G401 (cell line): ENCODE measurements around the gene CCL4. TPM values are rescaled to one million over a fixed set of nuclear protein-coding genes. Genes with fewer than 3 reads are reported as not detected.
A peak's percentile ranks its signal among the peaks of the same experiment; 100 is the strongest.
"Not testable (repeated sequence)": the region's sequence is repeated elsewhere in the genome, so short reads cannot be mapped to it uniquely, and the experiment has no call there.

Experiments
- DNase-seq: peaks from one replicate; pipeline ENCODE4 v3.0.0-alpha.2; 2015; ENCODE audit warnings: low spot score
- in situ Hi-C: cut with HindIII; loops from 2 replicates; pipeline ENCODE4 v1.10.0; 2016; ENCODE audit warnings: low sequenced_read_pairs, mixed read lengths
- total RNA-seq: library from RNA; depleted of rRNA; stranded (reverse); fragments of >200 nt; shearing (Covaris generic); gene quantifications from 2 replicates; pipeline ENCODE4 v1.2.3, GENCODE V29; 2014; rRNA removed

CCL4 gene
- total RNA-seq, result not detected in 2 replicates

DNA sequence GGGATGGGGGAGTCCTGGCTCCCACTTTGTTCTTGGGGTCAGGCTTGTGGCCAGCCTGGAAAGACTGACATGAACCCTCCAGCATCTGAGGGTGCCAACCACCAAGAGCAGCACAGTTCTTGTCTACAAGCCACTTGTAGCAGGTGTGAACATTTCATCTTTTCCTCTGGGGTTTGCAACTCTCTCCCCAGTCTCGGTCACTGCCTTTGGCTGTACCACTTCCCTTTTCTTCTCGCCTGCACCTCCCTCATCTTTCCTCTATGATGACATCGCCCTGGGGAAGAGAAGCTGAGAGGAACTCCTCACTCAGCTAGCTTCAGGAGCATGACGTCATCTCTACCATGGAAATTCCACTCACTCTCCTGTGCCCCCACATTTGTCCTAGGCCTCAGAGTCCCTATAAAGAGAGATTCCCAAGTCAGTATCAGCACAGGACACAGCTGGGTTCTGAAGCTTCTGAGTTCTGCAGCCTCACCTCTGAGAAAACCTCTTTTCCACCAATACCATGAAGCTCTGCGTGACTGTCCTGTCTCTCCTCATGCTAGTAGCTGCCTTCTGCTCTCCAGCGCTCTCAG lies at the start of gene CCL4:
Gene CCL4, plus strand, starts transcription at position 427 of the 575 bp plus-strand sequence. Its CDS starts 79 bp downstream, at position 506.
- in situ Hi-C loops, DNase-seq: not testable (repeated sequence)

DNA sequence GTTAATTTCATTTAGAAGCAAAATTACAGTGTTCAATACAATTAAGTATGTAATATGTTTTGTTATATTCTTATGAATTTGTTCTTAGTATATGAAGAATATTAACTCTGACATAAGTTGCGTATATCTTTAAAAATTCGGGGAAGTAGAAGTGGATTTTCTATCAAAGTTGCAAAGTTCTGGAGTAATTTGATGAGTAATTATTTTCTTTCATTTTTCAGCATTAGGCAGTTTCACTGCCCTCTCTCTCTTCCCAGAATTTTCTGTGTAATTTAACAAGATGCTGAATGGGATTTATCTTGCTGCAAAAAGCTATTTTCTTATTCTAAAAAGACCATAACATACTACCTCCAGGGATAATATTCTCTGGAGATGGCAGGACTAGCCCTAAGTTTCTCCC lies 48.5 kb upstream of the CCL4 start:
- in situ Hi-C loops, result no loop called here
- no peak for DNase-seq

DNA sequence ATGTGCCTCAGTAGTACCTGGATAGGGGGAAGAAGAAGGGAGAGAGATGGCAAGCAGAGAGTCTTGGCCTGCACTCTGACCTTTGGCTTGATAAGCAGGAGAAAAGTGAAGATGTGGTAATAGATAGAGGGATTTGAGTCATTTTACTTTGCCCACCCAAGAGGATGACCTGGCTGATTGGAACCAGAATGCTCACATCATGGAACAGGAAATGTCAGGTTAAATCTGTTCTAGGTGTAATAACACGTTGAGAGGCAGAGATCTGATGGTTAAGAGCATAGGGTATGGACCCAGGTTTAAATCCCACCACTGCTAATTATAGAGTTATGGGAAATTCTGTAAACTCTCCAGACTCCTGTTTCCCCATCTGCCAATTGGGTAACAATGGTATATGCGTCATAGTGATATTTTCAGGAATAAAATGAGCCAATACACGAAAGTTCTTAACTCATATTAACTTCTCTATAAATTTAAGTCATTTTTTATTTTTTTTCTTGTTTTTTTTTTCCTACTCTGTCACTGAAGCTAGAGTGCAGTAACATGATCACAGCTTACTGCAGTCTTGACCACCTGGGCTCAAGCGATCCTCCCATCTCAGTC lies 47.6 kb upstream of the CCL4 start:
- no peak for DNase-seq
- in situ Hi-C loops, result no loop called here

DNA sequence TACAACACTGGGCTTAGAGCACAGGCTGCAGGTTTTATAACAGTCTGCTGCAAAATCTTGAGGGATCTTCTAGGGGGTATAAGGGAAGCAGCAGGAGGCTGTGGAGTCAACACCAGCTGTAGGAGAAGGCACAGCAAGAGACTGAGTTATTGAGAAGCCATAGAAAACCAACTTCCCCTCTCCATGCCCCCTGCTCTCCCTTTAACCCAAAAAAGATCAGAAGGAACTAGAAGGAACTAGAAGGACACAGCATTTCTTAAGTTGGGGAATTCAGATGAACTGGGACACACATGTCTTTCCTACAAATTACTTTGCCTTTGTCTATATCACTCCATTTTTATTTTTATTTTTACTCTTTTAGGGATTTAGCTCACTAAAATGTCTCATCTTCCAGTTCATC lies 45.7 kb upstream of the CCL4 start:
- in situ Hi-C loops, result no loop called here

DNA sequence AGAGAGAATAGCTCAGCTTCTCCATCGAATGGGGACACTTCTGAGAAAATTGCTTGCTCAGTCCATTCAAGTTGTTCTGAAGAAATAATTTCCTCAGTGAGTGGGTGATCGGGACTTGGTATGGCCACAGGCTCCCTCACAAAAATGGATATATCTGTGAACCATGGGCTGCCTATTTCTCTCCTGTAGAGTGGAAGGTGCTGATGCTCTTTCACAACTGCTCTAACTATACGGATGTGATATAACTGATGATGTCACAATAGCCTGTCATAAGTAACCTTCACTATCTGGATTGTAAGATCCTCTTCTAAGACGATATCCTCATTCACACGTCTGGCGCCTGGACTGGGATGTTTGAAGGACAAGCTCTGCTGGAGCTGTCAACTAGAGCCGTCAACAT lies 44.2 kb upstream of the CCL4 start:
- DNase-seq, result no peak
- in situ Hi-C loops, result no loop called here

More for the DNA sequence above, 45.7 kb upstream of the CCL4 start:
- no peak for DNase-seq

DNA sequence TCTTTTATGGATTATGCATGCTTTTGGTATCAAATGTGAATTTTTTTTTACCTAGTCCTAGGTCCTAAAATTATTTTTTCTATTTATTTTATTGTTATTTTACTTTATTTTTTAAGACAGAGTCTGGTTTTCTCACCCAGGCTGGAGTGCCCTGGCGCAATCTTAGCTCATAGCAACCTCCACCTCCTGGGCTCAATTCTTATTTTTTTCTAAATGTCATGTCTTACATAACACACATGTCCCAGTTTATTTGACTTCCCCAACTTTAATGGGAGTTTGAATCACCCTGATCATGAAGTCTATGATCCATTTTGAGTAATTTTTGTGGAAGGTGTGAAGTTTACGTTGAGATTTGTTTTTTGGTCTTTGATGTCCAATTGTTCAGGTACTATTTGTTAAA lies 42.8 kb upstream of the CCL4 start:
- no peak for DNase-seq
- in situ Hi-C loops, result no loop called here

DNA sequence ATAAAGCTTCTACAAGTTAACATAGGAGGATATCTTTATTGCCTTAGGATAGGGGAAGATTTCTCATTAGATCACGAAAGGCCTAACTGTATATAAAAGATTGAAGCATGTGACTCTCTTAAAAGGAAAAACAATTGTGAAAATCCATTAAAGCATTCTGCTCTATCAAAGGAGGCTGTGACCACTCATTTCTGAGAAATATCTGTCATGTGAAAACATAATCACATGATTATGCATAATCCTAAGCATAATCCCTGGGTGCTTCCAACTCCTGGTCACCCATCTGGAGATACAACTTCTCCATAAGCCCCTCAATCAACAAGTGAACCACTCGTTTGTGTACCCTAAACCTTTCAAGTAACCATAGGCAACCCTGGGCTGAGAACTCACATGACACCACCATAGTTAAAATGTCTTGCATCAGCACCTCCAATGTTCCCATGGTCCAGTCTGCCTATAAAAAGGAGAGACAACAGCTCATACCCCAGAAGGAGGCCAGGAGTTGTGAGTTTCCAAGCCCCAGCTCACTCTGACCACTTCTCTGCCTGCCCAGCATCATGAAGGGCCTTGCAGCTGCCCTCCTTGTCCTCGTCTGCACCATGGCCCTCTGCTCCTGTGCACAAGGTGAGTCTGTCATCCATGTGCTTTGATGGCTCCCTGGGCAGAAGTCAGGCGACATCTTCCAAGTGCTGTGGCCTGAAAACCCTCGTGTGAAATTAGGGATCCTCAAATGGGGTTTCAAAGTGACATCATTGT lies 39.7 kb upstream of the CCL4 start, which contains the start of gene CCL18:
Gene CCL18, plus strand, starts transcription at position 487 of the 756 bp plus-strand sequence. Its CDS starts 71 bp downstream, at position 558.
- no peak for DNase-seq
- in situ Hi-C loops, result no loop called here

DNA sequence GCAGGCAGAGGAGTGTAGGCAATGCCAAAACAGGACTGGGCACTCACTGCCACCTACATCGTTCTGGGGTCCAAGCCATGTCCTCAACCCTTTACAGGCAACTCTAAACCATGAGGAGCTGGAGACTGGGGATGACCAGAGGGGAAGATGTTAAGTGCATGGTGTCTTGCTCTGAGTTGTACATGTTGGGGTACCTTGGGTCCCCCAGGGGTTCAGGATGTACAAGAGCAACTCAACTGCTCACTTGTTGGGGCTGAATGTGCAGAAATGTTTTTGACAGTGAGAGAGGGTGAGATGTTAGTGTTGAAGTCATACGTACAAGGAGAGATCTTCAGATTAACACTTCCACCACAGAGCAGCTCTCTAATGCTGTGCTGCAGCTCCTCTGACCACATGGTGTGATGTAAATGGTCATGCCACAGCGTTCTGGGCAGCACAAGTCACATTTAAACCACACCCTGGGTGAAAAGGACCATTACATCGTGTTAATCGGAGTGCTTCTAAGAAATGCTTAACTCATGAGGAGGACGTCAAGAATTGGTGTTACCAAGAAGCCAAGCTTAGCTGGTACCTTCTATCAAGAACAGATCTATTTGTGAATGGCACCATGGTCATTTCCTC lies 37.2 kb upstream of the CCL4 start:
- no peak for DNase-seq
- in situ Hi-C loops, result no loop called here

DNA sequence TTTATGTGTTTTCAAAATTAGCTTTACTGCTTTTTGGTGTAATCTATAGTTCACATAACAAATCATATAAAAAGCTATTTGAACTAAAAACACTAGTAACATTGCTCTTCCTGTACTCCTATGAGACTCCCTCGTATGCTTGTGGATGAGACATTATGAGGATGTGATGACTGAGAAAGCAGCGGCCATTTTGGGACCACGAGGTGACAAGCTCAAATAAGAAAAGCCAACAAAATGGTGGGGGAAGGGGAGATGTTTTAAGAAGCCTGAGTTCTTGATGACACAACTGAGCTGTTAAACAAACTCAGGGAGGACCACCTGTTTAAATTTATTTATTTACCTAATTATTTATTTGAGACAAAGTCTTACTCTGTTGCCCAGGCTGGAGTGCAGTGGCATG lies 35.1 kb upstream of the CCL4 start:
- DNase-seq, result no peak
- in situ Hi-C loops, result no loop called here

DNA sequence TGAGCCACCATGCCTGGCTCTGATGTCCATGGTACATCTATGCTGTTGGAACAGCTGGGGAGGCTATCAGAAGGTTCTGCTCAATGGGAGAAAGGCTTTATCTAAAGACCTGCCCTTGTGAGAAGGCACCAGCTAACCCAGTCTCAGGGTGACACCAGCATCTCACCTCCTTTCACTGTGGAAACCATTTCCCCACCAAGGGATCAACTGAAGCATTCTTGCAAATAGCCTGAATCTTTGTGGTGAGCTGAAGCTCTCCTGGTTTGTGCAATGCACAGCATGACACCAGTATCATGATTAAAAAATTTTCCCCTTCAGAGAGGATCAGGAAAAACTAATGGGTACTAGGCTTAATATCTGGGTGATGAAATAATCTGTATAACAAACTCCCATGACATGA lies 34.5 kb upstream of the CCL4 start:
- DNase-seq, result no peak

DNA sequence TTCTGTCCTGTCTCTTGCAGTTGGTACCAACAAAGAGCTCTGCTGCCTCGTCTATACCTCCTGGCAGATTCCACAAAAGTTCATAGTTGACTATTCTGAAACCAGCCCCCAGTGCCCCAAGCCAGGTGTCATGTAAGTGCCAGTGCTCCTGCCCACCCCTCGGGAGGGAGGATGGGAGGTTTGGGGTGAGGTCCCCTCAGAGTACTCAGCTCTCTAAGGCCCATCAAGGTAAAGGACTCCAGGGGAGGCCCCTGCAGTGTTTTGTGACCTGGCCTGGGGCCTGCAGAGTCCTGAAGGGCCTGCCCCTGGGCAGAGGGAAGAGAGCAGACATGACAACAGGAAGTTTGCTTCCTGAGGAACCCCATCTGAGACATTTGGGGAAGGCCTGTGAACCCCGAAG lies 33.2 kb upstream of the CCL4 start:
- no peak for DNase-seq
- in situ Hi-C loops, result no loop called here

More for the DNA sequence above, 34.5 kb upstream of the CCL4 start:
- in situ Hi-C loops, result no loop called here

DNA sequence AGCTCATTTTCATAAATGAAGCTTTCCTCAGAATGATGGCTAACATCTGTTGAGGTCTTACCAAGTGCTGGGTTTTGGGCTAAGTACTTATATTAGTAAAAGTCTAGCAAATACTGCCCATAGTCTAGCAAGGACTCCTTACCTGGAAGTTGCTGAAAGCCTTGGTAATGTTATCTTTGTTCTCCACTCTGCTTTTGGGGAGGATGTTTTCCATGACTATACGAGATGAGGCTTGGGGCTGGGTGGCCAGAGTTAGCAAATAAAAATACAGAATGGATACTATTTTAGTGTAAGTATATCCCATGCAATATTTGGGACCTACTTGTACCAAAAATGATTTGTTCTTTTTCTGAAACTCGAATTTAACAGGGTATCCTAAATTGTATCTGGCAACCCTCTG lies 31.9 kb upstream of the CCL4 start:
- in situ Hi-C loops, result no loop called here
- DNase-seq, result no peak

DNA sequence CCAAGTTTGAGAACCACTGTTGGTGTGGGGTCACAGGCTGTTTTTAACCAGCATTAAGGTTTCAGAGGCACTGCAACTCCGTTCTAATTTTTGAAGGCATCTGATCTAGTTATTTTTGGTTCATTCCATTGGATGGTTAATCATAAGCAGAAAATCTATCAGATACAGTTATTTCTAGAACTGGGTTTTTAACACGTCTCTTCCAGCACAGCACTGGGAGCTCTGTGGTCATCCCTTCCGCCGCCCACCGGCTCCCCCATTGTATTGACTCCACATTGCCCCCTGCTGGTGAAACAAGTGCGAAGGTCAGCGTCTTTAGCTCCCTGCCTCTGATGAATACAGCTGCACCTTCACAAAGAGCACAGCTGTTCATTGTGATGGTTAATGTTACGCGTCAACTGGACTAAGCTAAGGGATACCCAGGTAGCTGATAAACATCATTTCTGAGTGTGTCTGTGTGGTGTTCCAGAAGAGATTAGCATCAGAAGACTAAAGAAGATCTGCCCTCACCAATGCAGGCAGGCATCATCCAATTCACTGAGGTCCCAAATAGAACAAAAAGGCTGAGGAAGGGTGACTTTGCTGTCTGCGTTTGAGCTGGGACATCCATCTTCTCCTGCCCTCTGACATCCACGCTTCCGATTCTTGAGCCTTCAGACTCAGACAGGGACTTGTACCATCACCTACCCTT lies 31.1 kb upstream of the CCL4 start:
- DNase-seq, result peak; percentile 8
- in situ Hi-C loops, result no loop called here

DNA sequence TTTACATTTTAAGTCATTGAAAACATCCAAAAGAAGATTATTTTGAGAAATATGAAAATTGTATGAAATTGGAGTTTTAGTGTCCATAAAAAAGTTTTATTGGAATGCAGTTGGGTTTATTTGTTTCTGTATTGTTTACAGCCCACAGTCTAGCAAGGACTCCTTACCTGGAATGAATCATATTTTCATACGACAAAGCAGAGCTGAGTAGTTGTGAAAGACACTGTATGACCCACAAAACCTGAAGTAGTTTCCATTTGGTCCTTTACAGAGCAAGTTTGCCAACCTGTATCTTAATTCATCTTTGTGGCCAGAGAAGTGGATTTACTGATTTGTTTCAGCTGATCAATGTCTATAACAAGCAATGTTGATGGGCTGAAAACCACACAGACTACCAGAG lies 29.3 kb upstream of the CCL4 start:
- DNase-seq, result no peak
- in situ Hi-C loops, result no loop called here

DNA sequence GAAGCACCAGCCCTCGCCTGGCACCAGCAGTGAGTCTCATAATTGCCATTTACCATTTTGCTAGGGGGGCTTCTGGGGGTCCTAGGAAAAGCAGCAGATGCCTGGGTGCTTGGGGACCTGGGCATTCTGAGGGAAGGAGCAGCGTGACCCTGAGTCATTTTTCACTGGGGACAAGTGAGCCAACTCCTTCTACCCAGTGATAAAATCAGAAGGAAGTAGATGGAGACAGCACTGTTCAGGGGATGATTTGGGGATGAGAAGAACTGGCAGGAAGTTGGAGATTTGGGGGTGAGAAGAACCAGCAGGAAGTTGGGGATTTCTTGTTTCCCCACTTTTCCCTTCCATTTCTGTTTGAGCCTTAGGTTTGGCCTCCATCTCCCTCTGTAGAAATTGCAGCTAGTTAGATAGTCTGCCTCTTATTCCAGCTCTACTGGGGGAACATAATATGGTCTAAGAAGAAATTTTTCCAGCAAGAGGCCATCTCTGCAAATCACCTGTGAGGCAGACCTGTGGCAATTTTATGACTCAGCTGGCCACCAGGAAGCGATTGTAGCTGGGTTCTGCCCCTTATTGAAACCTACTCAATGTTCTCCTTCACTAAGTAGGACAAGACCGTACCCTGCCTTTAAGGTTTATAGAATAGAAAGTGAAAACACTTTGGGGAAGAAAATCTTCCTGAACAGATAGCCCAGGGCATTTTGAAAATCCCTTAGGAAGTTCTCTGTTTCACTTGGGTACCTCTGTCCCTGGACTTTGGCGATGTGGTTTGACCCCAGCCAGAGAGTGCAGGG lies 21.8 kb upstream of the CCL4 start:
- in situ Hi-C loops, DNase-seq: not testable (repeated sequence)

DNA sequence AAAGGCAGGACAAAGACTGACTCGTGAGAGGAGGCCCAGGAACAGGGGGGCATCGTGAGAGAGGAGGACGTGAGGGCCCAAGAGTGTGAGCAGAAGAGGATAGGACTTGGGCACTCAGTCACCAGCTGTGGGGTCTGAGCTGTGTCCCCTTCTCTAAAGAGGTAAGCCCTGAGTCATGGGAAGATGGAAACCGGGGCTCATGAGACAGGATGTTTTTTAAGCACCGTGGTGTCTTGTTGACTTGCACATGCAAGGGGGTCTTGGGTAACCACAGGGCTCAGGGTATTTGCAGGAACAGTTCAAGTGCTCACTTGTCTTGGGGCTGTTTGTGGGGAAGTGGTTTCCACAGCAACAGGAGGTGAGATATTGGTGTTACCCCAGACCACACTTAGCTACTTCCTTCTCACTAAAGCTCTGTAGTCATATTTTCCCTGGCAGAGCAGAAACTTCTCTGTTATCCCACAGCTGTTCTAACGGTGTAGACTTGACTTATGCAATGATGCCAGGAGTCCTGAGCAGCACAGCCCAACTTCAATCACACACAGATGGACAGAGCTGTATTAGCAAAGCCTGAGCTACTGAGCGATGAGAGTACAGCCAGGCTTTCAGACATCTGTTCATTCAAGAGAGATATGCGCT lies 21.0 kb upstream of the CCL4 start:
- DNase-seq, in situ Hi-C loops: not testable (repeated sequence)

DNA sequence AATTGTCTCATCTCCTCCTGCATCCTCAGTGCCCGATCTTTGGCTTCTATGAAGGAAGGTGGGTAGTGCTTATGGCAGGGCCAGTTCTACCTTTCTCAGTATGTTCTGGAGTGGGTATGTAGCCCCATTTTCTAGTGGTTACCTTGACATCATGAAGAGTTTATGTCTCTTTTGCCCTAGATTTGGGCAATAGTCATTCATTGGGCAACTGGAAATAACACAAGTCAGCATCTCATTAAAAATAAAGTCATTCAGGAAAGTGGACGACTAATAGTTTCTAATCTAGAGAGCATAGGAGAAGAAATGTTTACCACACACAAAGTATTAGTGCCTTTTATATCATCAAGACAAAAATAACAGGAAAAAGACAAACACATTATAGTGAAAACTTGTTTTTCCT lies 19.9 kb upstream of the CCL4 start:
- in situ Hi-C loops, DNase-seq: not testable (repeated sequence)

DNA sequence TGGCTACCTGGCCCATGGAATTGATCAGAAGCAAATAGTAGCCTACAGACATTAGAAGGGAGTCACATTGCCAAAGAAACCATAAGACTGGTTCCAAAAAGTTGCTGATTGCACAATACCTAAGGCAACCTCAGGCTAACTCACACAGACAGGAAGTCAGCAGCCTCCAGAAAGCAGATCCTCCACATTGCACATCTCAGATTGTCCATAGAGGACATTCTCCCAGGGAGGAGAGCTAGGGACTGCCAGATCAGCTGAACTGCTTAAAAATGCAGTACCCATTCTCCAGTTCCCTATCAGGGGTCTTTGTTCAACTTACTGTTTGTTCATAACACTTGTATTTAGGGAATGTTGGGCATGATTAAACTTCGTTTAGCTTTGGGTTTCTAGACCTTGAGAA lies 17.9 kb upstream of the CCL4 start:
- no peak for DNase-seq
- in situ Hi-C loops, result no loop called here
